ENCODE data around the gene BEX5.
"Not testable (repeated sequence)": the region's sequence is repeated elsewhere in the genome, so short reads cannot be mapped to it uniquely, and the experiment has no call there.

DNA sequence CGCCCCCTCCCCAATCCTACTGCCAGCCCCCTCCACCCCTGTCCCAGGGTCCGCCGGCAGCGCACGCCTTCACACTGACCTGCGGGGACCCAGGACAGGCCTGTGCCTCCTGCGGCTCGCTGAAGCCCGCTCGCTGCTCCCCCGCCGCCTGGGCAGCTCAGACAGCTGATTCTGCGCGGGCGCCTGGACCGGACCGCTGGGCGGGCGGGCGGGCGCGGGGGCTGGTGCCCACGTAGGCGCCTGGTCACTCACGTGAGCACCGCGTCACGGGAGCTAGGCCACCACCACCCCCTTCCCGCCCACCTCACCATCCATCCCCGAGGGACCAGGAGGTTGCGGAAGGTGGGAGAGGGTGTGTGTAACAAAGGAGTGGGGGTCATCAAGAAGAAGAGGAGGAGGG is 13.5 kb downstream of the BEX5 start, which contains the start of gene TCEAL6:
- not testable (repeated sequence) for TF ChIP-seq CTCF, POLR2A (IDR thresholded peaks at IDR 0.05)

Measured in testis (tissue), 2 donors.